SK-N-SH treated with all-trans-retinoic acid at 6 μM for 48 hours (cell line): ENCODE data around the gene ARHGEF33.

ENCODE experiments used
- ATAC-seq: fragments of 200-7000 bp; cut with Tn5 transposase; 3 replicates; pipeline ENCODE4 v1.9.1; 2020; ENCODE audit warnings: mild to moderate bottlenecking, moderate library complexity
- ARNTL ChIP-seq: fragments of 450-650 bp; formaldehyde crosslinking; IDR thresholded peaks from 2 replicates; pipeline ENCODE4 v1.5.0; 2020; ENCODE audit warnings: low read depth, mild to moderate bottlenecking, moderate library complexity, borderline replicate concordance
- BACH2 ChIP-seq: fragments of 250-450 bp; sonication (Bioruptor Pico); IDR thresholded peaks from 2 replicates; pipeline ENCODE4 v1.9.0; 2021; ENCODE audit warnings: mild to moderate bottlenecking, borderline replicate concordance
- CSRNP3 ChIP-seq: fragments of 250-450 bp; sonication (Bioruptor Pico); IDR thresholded peaks from 2 replicates; pipeline ENCODE4 v1.5.1; 2021; ENCODE audit warnings: mild to moderate bottlenecking, moderate library complexity
- ESRRG ChIP-seq: fragments of 250-450 bp; sonication (Bioruptor Pico); IDR thresholded peaks from 2 replicates; pipeline ENCODE4 v1.6.1; 2021; ENCODE audit warnings: mild to moderate bottlenecking
- GLIS3 ChIP-seq: fragments of 250-450 bp; sonication (Bioruptor Pico); IDR thresholded peaks from 2 replicates; pipeline ENCODE4 v1.5.0; 2020; ENCODE audit warnings: mild to moderate bottlenecking, moderate library complexity
- ISL1 ChIP-seq: fragments of 250-450 bp; sonication (Bioruptor Pico); IDR thresholded peaks from 2 replicates; pipeline ENCODE4 v2.1.2; 2022; ENCODE audit warnings: mild to moderate bottlenecking, moderate library complexity
- OSR1 ChIP-seq: fragments of 250-450 bp; sonication (Bioruptor Pico); IDR thresholded peaks from 2 replicates; pipeline ENCODE4 v1.8.0; 2022; ENCODE audit warnings: moderate library complexity, mild to moderate bottlenecking, inconsistent platforms
- PATZ1 ChIP-seq: fragments of 250-450 bp; sonication (Bioruptor Pico); IDR thresholded peaks from 2 replicates; pipeline ENCODE4 v1.8.0; 2020; ENCODE audit warnings: mild to moderate bottlenecking, moderate library complexity, borderline replicate concordance
- POU6F1 ChIP-seq: fragments of 250-450 bp; sonication (Bioruptor Pico); IDR thresholded peaks from 2 replicates; pipeline ENCODE4 v1.8.0; 2021; ENCODE audit warnings: low read depth, mild to moderate bottlenecking, moderate library complexity, borderline replicate concordance
- PPARA ChIP-seq: fragments of 250-450 bp; sonication (Bioruptor Pico); IDR thresholded peaks from 2 replicates; pipeline ENCODE4 v1.5.0; 2020; ENCODE audit warnings: mild to moderate bottlenecking, borderline replicate concordance
- RARB ChIP-seq: fragments of 250-450 bp; sonication (Bioruptor Pico); IDR thresholded peaks from 2 replicates; pipeline ENCODE4 v1.8.0; 2021; ENCODE audit warnings: mild to moderate bottlenecking, moderate library complexity
- SNAI2 ChIP-seq: fragments of 250-450 bp; sonication (Bioruptor Pico); IDR thresholded peaks from 2 replicates; pipeline ENCODE4 v1.5.0; 2020; ENCODE audit warnings: mild to moderate bottlenecking, moderate library complexity
- TCF4 ChIP-seq: fragments of 250-450 bp; sonication (Bioruptor Pico); IDR thresholded peaks from 2 replicates; pipeline ENCODE4 v1.8.0; 2021; ENCODE audit warnings: mild to moderate bottlenecking, moderate library complexity, borderline replicate concordance
- TOX ChIP-seq: fragments of 250-450 bp; sonication (Bioruptor Pico); IDR thresholded peaks from 2 replicates; pipeline ENCODE4 v1.8.0; 2021; ENCODE audit warnings: mild to moderate bottlenecking, moderate library complexity, borderline replicate concordance
- ZFP3 ChIP-seq: fragments of 250-450 bp; sonication (Bioruptor Pico); IDR thresholded peaks from 2 replicates; pipeline ENCODE4 v1.5.0; 2020; ENCODE audit warnings: mild to moderate bottlenecking, moderate library complexity
- ZFP30 ChIP-seq: fragments of 450-650 bp; formaldehyde crosslinking; IDR thresholded peaks from 2 replicates; pipeline ENCODE4 v1.5.0; 2022; ENCODE audit warnings: mild to moderate bottlenecking, moderate library complexity
- ZNF565 ChIP-seq: fragments of 450-650 bp; formaldehyde crosslinking; conservative IDR thresholded peaks from 2 replicates; pipeline ENCODE4 v1.5.0; 2020; ENCODE audit warnings: low read depth, mild to moderate bottlenecking, moderate library complexity
- ZNF8 ChIP-seq: fragments of 450-650 bp; formaldehyde crosslinking; IDR thresholded peaks from 2 replicates; pipeline ENCODE4 v1.5.0; 2020; ENCODE audit warnings: mild to moderate bottlenecking, moderate library complexity
- TF ChIP-seq, protein P1 (sequence below): fragments of 250-450 bp; sonication (Bioruptor Pico); IDR thresholded peaks from 2 replicates; pipeline ENCODE4 v1.5.0; 2020; ENCODE audit warnings: mild to moderate bottlenecking, moderate library complexity
- TF ChIP-seq, protein P2 (sequence below): fragments of 250-450 bp; sonication (Bioruptor Pico); IDR thresholded peaks from 2 replicates; pipeline ENCODE4 v1.5.1; 2020; ENCODE audit warnings: low read depth, mild to moderate bottlenecking, moderate library complexity

The ARHGEF33 gene

GRCh38 chr2:38907743-38908562 is 18.3 kb downstream of the ARHGEF33 start:
- TF ChIP-seq CSRNP3, result no peak
- TF ChIP-seq PPARA (CRISPR knock-in tag), result no peak

DNA sequence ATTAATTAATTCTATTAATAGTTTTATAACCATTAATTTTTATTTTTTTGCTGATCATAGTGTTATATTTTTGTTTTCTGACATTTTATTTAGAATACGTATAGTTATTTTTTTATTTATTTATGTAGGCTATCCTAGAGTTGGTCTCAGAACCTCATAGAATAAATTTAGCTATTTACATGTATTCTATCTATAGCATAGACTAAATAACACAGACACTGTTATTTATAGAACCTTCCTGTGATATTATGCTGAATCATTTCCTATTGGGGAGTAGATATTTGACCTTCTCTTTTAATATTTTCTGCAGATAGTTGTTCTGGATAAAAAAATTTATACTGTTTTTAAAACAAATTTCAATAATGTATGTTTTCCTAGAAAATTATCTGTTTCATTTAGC is 20.2 kb downstream of the ARHGEF33 start:
- ATAC-seq, result no peak
- no peak for TF ChIP-seq PPARA (CRISPR knock-in tag)
- TF ChIP-seq ISL1 (CRISPR knock-in tag), result no peak
- no peak for TF ChIP-seq TOX (CRISPR knock-in tag)
- TF ChIP-seq ZFP3 (CRISPR knock-in tag), result no peak
- no peak for TF ChIP-seq GLIS3 (CRISPR knock-in tag)
- no peak for TF ChIP-seq BACH2 (CRISPR knock-in tag)
- no peak for TF ChIP-seq ZNF8 (CRISPR knock-in tag)
- no peak for TF ChIP-seq TCF4
- TF ChIP-seq, all 23 proteins: peak for 0

More at GRCh38 chr2:38907743-38908562, 18.3 kb downstream of the ARHGEF33 start:
- no peak for ATAC-seq

DNA sequence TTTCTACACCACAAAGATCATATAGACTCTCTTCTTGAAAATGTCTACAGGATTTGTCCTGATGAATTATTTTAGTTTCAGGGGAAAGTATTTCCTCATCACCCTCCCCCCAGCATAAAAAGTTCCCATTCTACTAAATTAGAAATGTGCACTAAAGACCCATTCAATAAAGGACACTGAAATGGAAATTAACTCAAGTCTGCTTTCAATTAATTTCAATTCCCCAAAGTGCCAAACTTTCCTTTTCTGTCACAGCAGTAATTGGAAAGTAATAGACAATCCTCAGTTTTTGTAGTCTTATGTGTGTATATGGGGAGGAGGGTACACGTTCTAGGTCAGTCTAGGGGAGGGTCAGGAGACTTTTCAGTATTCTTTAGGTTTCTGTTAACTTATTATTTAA is 21.5 kb downstream of the ARHGEF33 start:
- no peak for ATAC-seq
- TF ChIP-seq SNAI2 (CRISPR knock-in tag) (no peak), BACH2 (CRISPR knock-in tag) (no peak), RARB (CRISPR knock-in tag) (no peak), GLIS3 (CRISPR knock-in tag) (no peak), ZFP3 (CRISPR knock-in tag) (no peak), ARNTL (CRISPR knock-in tag) (no peak), TOX (CRISPR knock-in tag) (no peak), ZFP30 (CRISPR knock-in tag) (no peak), ESRRG (CRISPR knock-in tag) (no peak), ZNF565 (CRISPR knock-in tag) (no peak), ISL1 (CRISPR knock-in tag) (no peak), OSR1 (CRISPR knock-in tag) (no peak), PPARA (CRISPR knock-in tag) (no peak), PATZ1 (CRISPR knock-in tag) (no peak), CSRNP3 (no peak), ZNF8 (CRISPR knock-in tag) (no peak), POU6F1 (no peak)
- TF ChIP-seq, protein P1, sequence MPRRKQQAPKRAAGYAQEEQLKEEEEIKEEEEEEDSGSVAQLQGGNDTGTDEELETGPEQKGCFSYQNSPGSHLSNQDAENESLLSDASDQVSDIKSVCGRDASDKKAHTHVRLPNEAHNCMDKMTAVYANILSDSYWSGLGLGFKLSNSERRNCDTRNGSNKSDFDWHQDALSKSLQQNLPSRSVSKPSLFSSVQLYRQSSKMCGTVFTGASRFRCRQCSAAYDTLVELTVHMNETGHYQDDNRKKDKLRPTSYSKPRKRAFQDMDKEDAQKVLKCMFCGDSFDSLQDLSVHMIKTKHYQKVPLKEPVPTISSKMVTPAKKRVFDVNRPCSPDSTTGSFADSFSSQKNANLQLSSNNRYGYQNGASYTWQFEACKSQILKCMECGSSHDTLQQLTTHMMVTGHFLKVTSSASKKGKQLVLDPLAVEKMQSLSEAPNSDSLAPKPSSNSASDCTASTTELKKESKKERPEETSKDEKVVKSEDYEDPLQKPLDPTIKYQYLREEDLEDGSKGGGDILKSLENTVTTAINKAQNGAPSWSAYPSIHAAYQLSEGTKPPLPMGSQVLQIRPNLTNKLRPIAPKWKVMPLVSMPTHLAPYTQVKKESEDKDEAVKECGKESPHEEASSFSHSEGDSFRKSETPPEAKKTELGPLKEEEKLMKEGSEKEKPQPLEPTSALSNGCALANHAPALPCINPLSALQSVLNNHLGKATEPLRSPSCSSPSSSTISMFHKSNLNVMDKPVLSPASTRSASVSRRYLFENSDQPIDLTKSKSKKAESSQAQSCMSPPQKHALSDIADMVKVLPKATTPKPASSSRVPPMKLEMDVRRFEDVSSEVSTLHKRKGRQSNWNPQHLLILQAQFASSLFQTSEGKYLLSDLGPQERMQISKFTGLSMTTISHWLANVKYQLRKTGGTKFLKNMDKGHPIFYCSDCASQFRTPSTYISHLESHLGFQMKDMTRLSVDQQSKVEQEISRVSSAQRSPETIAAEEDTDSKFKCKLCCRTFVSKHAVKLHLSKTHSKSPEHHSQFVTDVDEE, result no peak
- TF ChIP-seq, protein P2, sequence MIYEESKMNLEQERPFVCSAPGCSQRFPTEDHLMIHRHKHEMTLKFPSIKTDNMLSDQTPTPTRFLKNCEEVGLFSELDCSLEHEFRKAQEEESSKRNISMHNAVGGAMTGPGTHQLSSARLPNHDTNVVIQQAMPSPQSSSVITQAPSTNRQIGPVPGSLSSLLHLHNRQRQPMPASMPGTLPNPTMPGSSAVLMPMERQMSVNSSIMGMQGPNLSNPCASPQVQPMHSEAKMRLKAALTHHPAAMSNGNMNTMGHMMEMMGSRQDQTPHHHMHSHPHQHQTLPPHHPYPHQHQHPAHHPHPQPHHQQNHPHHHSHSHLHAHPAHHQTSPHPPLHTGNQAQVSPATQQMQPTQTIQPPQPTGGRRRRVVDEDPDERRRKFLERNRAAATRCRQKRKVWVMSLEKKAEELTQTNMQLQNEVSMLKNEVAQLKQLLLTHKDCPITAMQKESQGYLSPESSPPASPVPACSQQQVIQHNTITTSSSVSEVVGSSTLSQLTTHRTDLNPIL (CRISPR knock-in tag), result no peak
